ENCODE results near the gene RGS9BP. TPM values are rescaled to one million over a fixed set of nuclear protein-coding genes. Genes with fewer than 3 reads are reported as not detected.

Gene RGS9BP
- total and polyA plus RNA-seq, 3 donors from 2014 or later = 0.58 to 2.4 (median 0.94) TPM

GRCh38 chr19:32631381-32631780 lies 44.3 kb upstream of the RGS9BP start:
- Histone ChIP-seq H3K9me3 (no peaks in the 10 kb centered on the region), H3K27me3 (no peaks in the 10 kb centered on the region), H3K4me1 (no peaks in the 10 kb centered on the region), H3K4me3 (no peak overlapping the region), H3K27ac (no peak overlapping the region), H3K36me3 (ENCODE audit: low read depth, missing control alignments) (no peaks in the 10 kb centered on the region)
- WGBS, 2 donors = 88 to 89% methylated on average over 15 of the region's 15 CpGs
- intact Hi-C loops (cut with DNase I; ENCODE audit: low total_unique reads) = no loop called here
- TF ChIP-seq POLR2A (IDR thresholded peaks at IDR 0.05) (no peak), CTCF (IDR thresholded peaks at IDR 0.05) (no peak)
- no peak for DNase-seq

GRCh38 chr19:32637480-32637879 lies 38.2 kb upstream of the RGS9BP start:
- no peaks in the 10 kb centered on the region for H3K9me3 ChIP-seq
- H3K4me3 ChIP-seq = no peak overlapping the region
- no peaks in the 10 kb centered on the region for H3K27me3 ChIP-seq
- H3K27ac ChIP-seq = no peak overlapping the region
- DNase-seq = no peak
- H3K4me1 ChIP-seq = no peaks in the 10 kb centered on the region
- WGBS, 2 donors = 86 to 96% methylated on average over 11 to 14 of the region's 14 CpGs
- H3K36me3 ChIP-seq (ENCODE audit: low read depth, missing control alignments) = no peaks in the 10 kb centered on the region
- intact Hi-C loops (cut with DNase I; ENCODE audit: low total_unique reads) = no loop called here
- no peak for TF ChIP-seq POLR2A (IDR thresholded peaks at IDR 0.05)
- TF ChIP-seq CTCF (IDR thresholded peaks at IDR 0.05) = no peak

- H3K4me1 ChIP-seq = no peaks in the 10 kb centered on the region
- intact Hi-C loops (cut with DNase I; ENCODE audit: low total_unique reads) = no loop called here
- no peaks in the 10 kb centered on the region for H3K9me3 ChIP-seq
- H3K36me3 ChIP-seq (ENCODE audit: low read depth, missing control alignments) = no peaks in the 10 kb centered on the region
- TF ChIP-seq CTCF (IDR thresholded peaks at IDR 0.05) (no peak), POLR2A (IDR thresholded peaks at IDR 0.05) (no peak)
- H3K4me3 ChIP-seq = no peak overlapping the region
- no peak for DNase-seq
- WGBS, 2 donors = 97% methylated on average over 3 to 12 of the region's 13 CpGs
- H3K27me3 ChIP-seq = no peaks in the 10 kb centered on the region
- H3K27ac ChIP-seq = no peak overlapping the region
These were observed 37.0 kb upstream of the RGS9BP start for GRCh38 chr19:32638625-32639024.

GRCh38 chr19:32642771-32643170 lies 32.9 kb upstream of the RGS9BP start:
- intact Hi-C loops (cut with DNase I; ENCODE audit: low total_unique reads) = no loop called here
- H3K27me3 ChIP-seq = no peaks in the 10 kb centered on the region
- no peaks in the 10 kb centered on the region for H3K36me3 ChIP-seq (ENCODE audit: low read depth, missing control alignments)
- TF ChIP-seq POLR2A (IDR thresholded peaks at IDR 0.05) (no peak), CTCF (IDR thresholded peaks at IDR 0.05) (no peak)
- DNase-seq = no peak
- no peaks in the 10 kb centered on the region for H3K4me1 ChIP-seq
- H3K4me3 ChIP-seq = no peak overlapping the region
- WGBS, 2 donors = 79 to 94% methylated on average over 10 to 12 of the region's 12 CpGs
- H3K27ac ChIP-seq = no peak overlapping the region
- no peaks in the 10 kb centered on the region for H3K9me3 ChIP-seq

- TF ChIP-seq POLR2A (IDR thresholded peaks at IDR 0.05) = no peak
- no peak for TF ChIP-seq CTCF (IDR thresholded peaks at IDR 0.05)
- H3K27ac ChIP-seq = no peak overlapping the region
- intact Hi-C loops (cut with DNase I; ENCODE audit: low total_unique reads) = no loop called here
- WGBS, 2 donors = 99 to 100% methylated on average over 6 of the region's 6 CpGs
- no peaks in the 10 kb centered on the region for H3K4me1 ChIP-seq
- no peaks in the 10 kb centered on the region for H3K9me3 ChIP-seq
- no peak for DNase-seq
- no peaks in the 10 kb centered on the region for H3K36me3 ChIP-seq (ENCODE audit: low read depth, missing control alignments)
- H3K27me3 ChIP-seq = no peaks in the 10 kb centered on the region
- H3K4me3 ChIP-seq = no peak overlapping the region
These were observed 29.1 kb upstream of the RGS9BP start for GRCh38 chr19:32646556-32646955.
